Measurements from ENCODE around the gene BPIFB6.

The BPIFB6 gene

DNA sequence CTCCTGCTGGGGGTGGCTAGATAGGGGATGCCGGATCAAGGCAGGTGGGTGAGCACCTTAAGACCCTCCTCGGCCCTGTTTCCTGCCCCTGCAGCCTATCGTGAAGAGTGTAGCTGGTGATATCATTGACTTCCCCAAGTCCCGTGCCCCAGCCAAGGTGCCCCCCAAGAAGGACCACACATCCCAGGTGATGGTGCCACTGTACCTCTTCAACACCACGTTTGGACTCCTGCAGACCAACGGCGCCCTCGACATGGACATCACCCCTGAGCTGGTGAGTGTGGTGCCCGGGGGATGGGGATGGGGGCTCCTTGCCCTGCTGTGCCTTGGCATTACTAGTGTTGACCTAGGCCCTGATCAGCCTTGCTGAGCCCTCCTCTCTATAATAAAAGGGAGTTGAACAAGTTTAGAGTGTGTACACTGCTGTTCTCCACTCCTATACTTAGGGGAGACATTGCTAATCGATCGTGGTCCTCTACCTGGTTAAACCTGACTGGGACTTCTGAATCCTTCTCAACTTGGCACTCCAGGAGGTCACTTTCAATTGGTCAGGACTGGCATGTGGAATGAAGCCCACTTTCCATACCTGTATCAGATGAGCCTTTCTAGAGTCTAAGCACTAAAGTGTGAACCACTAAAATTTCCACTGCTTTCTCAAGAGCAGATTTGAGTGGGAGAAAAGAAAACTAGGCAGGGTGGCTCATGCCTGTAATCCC is 33.3 kb downstream of the BPIFB6 start:
- DNase-seq (ENCODE audit: low read depth): no peak

DNA sequence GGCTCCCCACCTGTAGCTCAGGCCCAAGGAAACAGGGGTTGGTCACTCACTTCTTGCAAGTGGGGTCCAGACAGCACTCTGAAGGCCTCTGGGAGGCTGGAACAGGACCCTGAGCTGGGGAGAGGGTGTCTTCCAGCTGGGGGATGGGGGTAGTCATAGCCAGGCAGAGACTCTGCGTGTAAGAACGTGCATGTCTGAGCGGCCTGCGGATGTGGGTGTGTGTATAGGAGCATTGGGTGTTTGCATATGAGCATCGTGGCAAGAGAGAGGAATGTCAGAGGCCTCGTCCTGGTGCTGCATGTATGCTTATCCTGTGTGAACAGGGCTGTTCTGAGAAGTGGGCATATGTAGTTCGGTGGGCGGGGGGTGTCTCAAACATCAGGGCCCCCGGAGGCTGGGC is 34.3 kb downstream of the BPIFB6 start:
- DNase-seq (ENCODE audit: low read depth): no peak

DNA sequence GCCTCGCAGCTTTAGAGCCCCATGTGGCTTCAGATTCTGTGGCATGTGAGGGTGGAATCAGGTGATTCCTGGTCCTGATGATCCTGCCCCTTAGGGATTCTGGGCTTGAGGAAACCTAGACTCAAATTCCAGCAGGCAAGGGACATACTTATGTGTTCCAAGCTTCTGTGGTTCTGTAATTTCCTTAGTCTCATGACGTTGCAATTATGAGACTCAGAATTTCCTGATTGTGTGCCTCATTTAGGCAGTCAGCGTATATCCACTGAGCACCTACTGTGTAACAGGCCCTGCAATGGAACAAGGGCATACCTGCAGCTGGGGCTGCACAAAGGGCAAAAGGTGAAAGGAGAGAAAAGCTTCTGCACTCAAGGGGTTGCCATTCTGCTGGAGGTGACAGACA is 36.4 kb downstream of the BPIFB6 start:
- no peak for DNase-seq (ENCODE audit: low read depth)

DNA sequence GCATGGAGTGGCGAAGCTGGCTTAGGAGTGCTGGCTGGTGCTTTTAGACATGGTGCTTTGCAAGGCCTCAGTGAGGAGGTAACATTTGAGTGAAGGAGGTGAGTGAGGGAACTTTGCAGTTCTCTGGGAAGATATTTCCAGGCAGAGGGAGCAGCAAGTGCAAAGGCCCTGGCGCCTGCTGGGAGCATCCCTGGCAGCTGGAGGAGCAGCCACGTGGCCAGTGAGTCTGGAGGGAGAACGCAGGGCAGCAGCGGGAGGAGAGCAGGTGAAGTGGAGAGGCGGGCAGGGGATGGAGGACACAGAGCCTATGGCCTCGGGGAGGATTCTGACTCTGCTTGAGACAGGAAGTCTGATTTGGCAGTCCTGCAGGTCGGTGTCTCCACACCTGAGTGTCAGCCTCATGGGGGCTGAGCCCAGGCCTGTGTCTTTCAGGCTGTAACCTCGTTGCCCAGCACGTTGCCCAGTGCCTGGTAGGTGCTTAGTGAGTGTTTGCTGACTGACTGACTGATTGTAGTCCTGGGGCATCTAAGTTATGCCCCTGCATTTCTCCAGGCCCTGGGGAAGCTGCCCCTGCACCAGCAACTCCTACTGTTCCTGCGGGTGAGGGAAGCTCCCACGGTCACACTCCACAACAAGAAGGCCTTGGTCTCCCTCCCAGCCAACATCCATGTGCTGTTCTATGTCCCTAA is 36.9 kb downstream of the BPIFB6 start:
- no peak for DNase-seq (ENCODE audit: low read depth)

DNA sequence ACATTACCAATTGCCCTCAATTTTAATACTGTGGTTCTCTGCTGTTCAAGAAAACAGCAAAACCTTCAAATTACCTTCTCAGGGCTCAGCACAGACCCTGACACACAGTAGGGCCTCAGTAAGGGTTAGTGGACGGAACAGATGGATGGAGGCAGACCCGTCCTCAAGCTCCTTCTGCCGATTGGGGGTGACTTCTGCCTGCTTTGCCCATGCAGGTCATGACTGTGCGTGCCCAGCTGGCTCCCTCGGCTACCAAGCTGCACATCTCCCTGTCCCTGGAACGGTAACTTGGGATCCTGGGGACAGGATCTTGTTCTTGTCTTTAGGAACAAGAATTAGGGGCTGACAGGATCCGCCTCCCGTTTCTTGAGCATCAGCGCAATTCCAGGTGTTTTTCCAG is 38.2 kb downstream of the BPIFB6 start:
- DNase-seq (ENCODE audit: low read depth): no peak

DNA sequence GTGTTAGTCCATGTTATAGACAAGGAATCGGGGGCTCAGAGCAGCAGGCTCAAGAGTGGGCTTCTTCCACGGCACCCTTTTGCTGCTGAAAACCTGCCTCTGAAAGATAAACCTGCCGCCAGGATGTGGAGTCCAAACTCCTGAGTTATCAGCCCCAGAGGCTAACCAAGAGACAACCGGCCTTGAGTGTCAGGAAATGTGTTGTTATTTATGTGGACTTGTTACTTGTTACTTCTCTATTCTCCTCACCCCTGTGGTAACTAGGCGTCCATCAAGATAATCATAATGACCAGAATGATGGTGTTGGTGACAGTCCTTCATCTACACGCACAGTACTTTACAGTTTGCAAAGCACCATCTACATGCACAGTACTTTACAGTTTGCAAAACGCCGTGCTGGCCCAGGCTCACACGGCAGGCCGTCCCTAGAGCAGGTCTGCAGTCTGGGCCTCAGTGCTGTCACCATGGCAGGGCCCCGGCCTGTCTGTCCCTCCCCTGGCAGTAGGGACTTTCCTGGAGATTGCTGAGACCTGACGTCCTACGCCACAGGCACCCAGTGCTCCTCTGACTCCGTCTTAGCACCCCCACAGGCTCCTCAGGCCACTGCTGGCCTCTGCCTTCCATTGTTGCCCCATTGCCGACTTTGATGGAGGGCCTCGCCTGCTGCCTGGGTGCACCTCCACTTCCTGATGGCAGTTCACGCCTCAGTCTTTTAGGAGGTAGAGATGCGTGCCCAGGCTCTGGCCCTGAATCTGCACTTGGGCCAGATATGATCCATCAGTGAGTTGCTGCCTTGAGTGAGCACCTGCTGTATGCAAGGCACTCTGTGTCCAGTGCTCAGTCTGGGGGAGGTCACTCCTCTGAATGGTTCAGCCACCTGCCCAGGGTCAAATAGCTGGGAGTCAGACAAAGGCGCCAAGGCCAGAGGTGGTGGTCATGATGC is 38.9 kb downstream of the BPIFB6 start:
- no peak for DNase-seq (ENCODE audit: low read depth)

DNA sequence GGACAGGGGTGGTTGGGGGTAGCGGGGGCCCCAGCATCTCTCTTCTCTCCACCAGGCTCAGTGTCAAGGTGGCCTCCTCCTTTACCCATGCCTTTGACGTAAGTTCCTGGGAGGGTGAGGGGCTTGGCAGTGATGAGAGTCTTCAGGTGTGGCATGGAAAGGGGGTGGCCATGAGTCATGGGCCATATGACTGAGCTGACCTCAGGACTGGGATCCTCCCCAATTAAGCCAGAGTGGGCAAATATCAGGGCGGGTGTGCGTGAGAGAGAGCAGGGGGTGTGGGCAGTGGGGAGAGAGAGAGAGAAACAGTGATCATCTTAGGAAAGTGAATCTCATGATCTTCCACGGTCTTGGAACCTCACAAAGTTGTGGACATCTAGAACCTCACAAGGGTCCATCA is 39.8 kb downstream of the BPIFB6 start:
- DNase-seq (ENCODE audit: low read depth): no peak

DNA sequence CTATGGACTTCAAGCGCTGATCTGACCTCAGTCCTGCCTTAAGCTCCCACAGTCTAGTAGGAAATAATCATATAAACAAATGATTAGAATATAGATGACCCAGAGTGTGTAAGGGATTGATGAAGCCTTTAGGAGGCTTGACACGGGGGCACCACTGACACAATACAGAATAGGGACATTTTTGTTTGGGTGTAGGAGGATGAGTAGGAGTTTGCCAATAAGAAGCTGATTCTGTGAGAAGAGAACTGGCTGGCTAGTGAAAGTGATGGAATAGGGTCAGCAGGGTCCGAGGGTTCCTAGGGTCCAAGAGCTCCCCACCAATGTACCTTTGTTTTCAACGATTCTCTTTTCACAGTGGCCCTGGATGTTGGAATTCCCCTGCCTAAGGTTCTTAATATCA is 40.9 kb downstream of the BPIFB6 start:
- DNase-seq (ENCODE audit: low read depth): no peak

DNA sequence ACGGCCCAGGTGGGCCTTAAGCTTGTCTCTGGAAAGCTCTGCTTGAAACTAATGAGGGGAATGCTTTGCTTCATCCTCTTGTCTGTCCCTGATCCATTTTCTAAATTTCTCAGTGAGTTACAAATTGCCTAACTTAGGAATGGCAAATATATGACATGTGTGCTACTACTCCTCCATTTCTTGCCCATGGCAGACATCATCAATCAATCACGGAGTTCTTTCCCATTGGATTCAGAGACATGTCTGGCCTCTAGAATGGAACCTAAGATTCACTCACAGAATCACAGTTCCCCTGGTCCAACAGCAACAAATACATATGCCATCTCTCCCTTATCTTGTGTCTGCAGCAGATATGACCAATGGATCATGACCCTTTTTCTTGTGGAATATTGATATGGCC is 41.4 kb downstream of the BPIFB6 start:
- DNase-seq (ENCODE audit: low read depth): no peak

DNA sequence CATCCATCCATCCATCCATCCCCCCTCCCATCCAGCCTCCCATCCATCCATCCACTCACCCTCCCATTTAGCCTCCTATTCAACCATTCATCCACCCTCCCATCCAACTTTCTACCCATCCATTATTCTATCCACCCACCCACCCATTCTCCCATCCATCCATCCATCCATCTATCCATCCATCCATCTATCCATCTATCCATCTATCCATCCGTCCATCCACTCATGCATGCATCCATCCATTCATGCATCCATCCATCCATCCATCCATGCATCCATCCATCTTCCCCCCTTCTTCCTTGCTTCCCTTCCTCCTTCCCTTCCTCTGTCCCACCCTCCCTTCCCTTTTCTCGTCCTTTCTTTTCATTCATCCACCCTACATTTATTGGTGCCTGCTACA is 43.2 kb downstream of the BPIFB6 start:
- DNase-seq (ENCODE audit: low read depth): no peak

DNA sequence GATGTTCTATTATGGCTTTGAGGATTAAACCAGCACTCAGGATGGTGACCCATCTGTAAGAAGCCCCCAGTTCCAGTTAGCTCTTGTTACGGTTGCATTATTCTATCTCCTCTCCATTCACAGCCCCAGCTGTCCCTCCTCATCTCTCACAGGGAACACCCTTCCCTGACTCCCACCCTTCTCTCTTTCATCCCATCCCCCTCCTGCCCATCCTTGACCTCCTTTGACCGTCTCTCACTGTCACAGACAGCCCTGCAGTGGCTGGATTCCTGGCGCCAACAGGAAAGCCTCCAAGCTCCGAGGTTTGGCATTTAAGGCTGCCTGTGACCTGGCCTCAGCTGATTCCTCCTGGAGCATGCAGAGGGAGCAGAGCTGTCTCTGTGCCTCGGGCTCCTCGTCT is 43.8 kb downstream of the BPIFB6 start:
- DNase-seq (ENCODE audit: low read depth): no peak

DNA sequence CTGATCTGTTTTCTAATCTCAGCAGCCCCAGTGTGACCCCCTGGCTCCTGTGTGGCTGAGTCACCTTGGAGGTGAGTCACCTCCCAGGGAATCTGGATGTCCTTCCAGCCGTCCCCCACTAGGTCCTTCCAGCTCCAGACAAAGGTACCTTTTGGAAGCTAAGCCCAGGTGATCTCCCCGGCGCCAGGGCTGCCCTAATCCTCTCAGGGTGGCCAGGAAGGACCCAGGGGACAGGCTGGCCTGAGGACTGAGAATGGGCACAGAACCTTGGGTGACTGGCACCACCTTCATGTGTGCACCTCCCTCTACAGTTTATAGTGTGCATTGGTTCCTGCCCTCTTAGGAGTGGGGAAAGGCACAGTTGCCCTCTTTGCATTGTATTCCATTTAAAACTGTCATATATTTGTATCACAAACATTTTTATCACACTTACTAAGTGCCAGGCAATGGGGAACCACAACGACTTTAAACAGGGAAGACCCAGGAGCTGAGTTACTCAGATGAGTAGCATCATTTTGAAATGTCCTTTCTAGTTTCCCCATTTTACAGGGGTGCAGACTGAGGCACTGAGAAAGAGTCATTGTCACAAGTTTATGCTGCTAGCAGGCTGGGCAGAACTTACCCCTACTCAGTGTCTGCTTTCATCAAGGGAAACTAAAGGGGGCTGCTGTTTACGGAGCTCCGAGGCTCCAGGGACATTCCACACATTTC is 45.4 kb downstream of the BPIFB6 start:
- DNase-seq (ENCODE audit: low read depth): peak; percentile 42

DNA sequence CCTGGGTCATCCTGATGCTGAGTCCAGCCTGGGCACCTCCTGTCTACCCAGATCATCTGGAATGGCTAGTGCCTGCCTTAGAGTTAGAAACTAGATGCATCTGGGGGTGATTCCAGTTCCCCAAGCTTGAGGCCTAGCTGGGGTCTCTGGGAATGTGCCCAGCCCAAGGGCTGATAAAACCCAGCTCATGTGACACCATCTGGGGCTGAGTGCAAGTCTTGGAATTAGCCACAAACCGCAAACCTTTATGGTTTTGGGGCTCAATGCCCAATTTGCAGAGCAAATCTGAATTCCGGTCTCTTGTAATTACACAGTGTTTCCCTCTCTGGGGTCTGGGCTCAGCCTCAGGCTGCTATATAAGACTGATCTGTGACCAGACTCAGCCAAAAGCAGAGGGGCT is 47.8 kb downstream of the BPIFB6 start, which contains the start of gene BPIFB4:
BPIFB4 (plus strand) TSS at position 385 of the 400 bp plus-strand sequence. CDS start 1,884 bp downstream, outside the sequence.
- no peak for DNase-seq (ENCODE audit: low read depth)

DNA sequence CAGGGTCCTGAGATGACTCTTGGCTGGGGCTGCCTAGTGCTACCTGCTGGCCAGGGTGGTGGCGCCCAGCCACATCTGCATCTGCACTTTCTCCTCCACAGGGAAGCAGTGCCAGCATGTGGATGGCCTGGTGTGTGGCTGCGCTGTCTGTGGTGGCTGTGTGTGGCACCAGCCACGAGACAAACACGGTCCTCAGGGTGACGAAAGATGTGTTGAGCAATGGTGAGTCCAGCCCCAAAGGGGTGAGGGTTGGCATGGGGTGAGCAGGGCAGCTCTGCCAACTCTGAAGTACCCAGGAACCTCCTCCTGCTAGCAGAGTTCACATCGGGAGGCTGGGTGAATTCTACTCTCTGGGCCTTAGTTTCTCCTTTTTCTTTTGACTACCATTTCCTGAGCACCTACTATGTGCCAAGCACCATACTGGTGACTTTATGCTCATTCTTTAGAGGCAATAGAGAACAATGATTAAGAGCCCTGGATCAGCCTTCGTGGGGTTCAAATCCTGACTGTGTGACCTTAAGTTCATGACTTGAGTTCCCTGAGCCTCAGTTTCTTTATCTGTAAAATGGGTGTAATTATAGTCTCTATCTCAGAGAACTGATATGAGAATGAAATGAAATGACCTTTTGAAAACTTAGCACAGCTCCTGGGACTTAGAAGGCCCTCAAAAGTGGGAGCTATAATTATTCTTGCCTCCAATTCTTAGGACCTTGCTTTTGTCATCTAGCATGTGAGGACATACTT is 50.1 kb downstream of the BPIFB6 start:
- DNase-seq (ENCODE audit: low read depth): no peak

DNA sequence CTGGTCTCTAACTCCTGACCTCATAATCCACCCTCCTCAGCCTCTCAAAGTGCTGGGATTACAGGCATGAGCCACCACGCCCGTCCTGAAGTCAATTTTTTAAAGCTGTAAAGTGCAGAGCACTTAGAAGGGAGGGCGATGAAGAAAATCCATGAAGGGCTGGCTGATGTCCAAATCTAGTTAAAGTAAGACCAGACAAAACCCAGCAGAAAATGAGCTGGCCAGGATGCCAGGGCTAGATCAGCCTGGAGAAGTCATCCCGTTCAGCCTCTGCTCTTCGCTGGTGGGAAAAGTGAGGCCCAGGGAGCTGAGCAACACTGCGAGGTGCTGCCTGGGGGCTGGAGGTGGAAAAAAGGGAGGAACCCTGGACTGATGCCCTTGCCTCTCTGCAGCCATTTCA is 51.1 kb downstream of the BPIFB6 start:
- DNase-seq (ENCODE audit: low read depth): no peak

DNA sequence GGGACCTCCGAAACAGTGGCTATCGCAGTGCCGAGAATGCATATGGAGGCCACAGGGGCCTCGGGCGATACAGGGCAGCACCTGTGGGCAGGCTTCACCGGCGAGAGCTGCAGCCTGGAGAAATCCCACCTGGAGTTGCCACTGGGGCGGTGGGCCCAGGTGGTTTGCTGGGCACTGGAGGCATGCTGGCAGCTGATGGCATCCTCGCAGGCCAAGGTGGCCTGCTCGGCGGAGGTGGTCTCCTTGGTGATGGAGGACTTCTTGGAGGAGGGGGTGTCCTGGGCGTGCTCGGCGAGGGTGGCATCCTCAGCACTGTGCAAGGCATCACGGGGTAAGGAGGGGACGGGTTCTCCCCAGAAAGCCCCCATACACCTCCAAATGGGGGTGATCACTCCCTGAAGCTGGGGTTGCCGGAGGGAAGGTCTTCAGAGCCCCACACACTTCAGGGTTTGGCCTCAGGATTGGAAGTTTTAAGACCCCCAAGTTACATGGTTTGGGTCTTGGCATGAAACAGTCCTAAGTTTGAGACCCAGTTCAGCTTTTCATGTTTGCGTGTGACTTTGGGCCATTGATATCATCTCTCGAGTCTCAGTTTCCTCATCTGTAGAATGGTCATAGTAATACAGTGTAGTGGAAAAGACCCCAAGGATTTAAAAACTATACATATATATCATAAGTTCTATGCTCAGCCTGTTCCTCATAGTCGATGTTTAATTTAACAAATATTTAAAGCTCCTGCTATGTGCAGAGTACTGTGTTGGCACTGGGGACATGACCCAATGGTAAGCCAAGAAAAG is 52.3 kb downstream of the BPIFB6 start:
- no peak for DNase-seq (ENCODE audit: low read depth)

DNA sequence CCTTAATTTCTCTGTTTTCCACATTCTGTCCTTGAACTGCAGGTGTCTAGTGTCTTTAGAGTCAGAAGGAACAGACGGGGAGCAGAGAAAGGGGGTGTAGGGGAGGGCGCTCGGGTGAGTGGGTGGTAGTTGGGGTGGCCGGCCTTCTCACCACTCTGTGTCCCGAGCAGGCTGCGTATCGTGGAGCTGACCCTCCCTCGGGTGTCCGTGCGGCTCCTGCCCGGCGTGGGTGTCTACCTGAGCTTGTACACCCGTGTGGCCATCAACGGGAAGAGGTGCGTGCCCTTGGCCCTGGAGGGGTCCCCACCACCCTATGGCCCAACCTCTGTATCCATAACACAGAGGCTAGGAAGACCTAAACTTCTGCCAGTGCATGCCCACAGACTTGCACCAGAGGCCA is 53.3 kb downstream of the BPIFB6 start:
- no peak for DNase-seq (ENCODE audit: low read depth)

DNA sequence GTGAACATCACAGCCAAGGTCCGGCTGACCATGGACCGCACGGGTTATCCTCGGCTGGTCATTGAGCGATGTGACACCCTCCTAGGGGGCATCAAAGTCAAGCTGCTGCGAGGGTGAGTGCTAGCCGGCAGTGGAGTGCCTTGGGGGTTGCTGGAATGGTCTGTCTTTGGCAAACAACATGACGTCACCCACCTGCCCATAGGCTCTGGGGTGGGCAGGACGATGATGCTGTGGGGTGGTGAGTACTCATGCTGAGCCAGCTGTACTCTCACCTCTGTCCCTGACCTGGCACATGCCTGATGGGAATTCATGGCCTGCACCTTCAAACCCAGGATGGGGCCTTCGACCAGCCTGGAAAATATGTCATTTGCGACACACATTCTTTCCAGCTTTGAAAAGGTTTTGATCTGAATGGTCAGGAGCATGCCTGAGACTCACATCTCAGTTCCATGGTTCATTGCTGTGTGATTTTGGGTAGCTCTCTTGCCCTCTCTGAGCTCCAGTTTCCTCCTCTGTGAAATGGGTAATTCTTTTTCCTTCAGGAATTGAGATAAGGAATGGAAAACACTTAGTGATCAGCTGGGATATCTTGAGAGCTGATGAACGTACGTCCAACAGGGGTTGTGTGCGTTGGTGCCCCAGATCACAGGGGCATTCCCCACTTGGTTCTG is 54.7 kb downstream of the BPIFB6 start:
- no peak for DNase-seq (ENCODE audit: low read depth)

DNA sequence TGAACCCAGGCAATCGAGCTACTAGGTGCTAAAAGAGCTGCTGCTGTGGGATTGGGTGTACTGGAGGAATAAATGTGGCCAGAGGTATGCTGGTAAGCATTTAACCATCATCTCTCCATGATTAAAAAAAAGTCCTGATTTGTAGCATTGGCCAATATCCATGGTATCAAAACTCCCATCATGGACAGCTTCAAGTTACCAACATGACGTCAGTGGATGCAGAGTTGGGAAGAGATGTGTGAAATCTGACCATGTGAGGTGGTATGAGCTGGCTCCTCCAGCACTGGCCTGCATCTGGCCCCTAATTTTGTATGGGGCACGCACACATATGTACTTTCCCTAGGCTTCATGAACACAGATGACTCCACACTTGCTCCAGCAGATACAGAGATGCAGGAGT is 59.7 kb downstream of the BPIFB6 start:
- no peak for DNase-seq (ENCODE audit: low read depth)

DNA sequence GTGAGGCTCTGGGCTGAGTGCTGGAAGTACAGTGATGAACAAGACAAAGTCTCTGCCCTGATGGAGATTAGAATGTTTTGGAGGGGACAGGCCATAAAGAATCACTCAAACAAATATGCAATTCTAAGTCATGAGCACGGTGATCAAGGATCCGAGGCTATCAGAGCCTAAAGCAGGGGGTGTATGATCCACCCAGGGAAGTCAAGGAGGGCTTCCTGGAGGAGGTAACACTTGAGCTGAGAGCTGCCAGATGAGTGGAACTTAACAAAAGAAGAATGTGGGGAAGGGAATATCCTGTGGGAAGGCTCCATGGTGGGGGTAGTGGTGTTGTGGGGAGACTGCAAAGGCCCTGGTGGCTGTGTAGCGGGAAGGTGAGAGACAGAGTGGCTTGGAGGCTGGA is 60.2 kb downstream of the BPIFB6 start:
- DNase-seq (ENCODE audit: low read depth): no peak

Measured in ELR (cell line).